ENCODE results near the gene GTF2F1. TPM values are rescaled to one million over a fixed set of nuclear protein-coding genes. Genes with fewer than 3 reads are reported as not detected.

Gene GTF2F1
- polyA plus RNA-seq, 1 of the 3 experiments (the other 2 are of a cell fraction) = 104 TPM

DNA sequence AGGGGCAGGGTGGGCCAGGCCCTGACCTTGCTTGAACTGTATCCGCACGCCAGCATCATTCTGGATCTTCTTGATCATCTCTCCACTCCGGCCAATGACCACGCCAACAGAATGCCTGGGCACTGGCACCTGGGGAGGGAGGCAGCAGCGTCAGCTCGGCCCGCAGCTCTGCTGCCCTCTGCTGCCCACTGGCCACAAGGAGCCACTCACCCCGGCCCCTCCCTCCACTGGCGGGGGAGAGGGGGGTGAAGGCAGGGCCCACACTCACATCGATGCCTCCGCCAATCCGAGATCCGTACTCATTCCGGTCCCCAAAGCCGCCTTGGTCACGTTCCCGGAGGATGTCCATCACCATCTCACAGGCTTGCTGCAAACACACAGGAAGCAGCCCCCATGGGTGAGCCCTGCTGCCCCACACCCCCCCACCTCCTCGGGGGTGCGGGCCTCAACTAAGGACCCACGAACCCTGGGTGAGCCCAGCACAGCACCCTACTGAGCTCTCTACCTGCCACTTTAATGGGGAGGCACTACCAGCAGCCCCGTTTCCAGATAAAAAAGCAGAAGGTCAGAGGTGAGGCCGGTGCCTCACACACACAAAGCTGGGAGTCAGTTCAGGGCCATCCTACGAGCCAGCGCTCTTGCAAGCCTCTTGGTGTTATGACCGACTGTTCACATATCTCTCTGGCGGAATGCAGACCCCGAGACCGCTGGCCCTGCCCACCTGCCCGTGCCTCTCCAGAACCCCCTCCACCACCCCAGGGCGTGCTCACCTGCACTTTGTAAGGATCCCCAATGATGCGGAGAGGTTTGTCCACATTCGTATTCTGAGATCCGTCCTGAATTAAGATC, 25.0 kb upstream of the GTF2F1 start:
- H3K79me2 ChIP-seq (ENCODE audit: insufficient read depth) = peaks cover 49% of the 10 kb centered on the region

More for the DNA sequence above, 25.0 kb upstream of the GTF2F1 start:
- peaks cover 27 to 84% of the 10 kb centered on the region in 2 experiments for H3K36me3 ChIP-seq (replicated peaks in 1 of 2; ENCODE audit: control insufficient read depth in 1 of 2, insufficient read depth in 2 of 2, low read length in 1 of 2)
- POLR2A ChIA-PET = no interaction called here
- 83% methylated on average over 14 of the region's 33 CpGs for WGBS (ENCODE audit: low lambda C conversion rate)
- no peak overlapping the region for H3K27ac ChIP-seq (ENCODE audit: low read depth in 2 of 2, low read length in 1 of 2)
- H3K4me3 ChIP-seq (ENCODE audit: low read depth in 2 of 2, low read length in 1 of 2) = no peak overlapping the region
- no peaks in the 10 kb centered on the region for H3K9me3 ChIP-seq
- no peaks in the 10 kb centered on the region for H3K27me3 ChIP-seq (ENCODE audit: insufficient read depth)
- no peak overlapping the region for H3K4me2 ChIP-seq
- CTCF ChIA-PET = interaction anchor here (0.6 to 1.5 kb wide), 2 partner anchors 25 to 98 kb away, joined by 3 read pairs; partner anchors contain the start of gene GTF2F1
- no peaks in the 10 kb centered on the region for H3K9me2 ChIP-seq
- TF ChIP-seq, protein P1, sequence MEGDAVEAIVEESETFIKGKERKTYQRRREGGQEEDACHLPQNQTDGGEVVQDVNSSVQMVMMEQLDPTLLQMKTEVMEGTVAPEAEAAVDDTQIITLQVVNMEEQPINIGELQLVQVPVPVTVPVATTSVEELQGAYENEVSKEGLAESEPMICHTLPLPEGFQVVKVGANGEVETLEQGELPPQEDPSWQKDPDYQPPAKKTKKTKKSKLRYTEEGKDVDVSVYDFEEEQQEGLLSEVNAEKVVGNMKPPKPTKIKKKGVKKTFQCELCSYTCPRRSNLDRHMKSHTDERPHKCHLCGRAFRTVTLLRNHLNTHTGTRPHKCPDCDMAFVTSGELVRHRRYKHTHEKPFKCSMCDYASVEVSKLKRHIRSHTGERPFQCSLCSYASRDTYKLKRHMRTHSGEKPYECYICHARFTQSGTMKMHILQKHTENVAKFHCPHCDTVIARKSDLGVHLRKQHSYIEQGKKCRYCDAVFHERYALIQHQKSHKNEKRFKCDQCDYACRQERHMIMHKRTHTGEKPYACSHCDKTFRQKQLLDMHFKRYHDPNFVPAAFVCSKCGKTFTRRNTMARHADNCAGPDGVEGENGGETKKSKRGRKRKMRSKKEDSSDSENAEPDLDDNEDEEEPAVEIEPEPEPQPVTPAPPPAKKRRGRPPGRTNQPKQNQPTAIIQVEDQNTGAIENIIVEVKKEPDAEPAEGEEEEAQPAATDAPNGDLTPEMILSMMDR (IDR thresholded peaks at IDR 0.05) = peak; percentile 57
- no peak for TF ChIP-seq FOXJ3 (CRISPR knock-in tag; IDR thresholded peaks at IDR 0.05)
- TF ChIP-seq, protein P2, sequence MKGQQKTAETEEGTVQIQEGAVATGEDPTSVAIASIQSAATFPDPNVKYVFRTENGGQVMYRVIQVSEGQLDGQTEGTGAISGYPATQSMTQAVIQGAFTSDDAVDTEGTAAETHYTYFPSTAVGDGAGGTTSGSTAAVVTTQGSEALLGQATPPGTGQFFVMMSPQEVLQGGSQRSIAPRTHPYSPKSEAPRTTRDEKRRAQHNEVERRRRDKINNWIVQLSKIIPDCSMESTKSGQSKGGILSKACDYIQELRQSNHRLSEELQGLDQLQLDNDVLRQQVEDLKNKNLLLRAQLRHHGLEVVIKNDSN (IDR thresholded peaks at IDR 0.05; ENCODE audit: borderline replicate concordance, low read depth) = no peak
- TF ChIP-seq, protein P3, sequence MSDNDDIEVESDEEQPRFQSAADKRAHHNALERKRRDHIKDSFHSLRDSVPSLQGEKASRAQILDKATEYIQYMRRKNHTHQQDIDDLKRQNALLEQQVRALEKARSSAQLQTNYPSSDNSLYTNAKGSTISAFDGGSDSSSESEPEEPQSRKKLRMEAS (IDR thresholded peaks at IDR 0.05; ENCODE audit: low read depth) = no peak
- no peak for TF ChIP-seq JUND (IDR thresholded peaks at IDR 0.05)
- TF ChIP-seq RAD21 (IDR thresholded peaks at IDR 0.05; ENCODE audit: low read length) = peak; percentile 50
- no peak for TF ChIP-seq RCOR1 (IDR thresholded peaks at IDR 0.05; ENCODE audit: low read length)
- TF ChIP-seq POLR2AphosphoS5 (IDR thresholded peaks at IDR 0.05; ENCODE audit: low read depth, low read length) = no peak
- TF ChIP-seq, protein P4, sequence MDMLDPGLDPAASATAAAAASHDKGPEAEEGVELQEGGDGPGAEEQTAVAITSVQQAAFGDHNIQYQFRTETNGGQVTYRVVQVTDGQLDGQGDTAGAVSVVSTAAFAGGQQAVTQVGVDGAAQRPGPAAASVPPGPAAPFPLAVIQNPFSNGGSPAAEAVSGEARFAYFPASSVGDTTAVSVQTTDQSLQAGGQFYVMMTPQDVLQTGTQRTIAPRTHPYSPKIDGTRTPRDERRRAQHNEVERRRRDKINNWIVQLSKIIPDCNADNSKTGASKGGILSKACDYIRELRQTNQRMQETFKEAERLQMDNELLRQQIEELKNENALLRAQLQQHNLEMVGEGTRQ (IDR thresholded peaks at IDR 0.05; ENCODE audit: borderline replicate concordance, low read depth, low read length) = no peak
- TF ChIP-seq, protein P5, sequence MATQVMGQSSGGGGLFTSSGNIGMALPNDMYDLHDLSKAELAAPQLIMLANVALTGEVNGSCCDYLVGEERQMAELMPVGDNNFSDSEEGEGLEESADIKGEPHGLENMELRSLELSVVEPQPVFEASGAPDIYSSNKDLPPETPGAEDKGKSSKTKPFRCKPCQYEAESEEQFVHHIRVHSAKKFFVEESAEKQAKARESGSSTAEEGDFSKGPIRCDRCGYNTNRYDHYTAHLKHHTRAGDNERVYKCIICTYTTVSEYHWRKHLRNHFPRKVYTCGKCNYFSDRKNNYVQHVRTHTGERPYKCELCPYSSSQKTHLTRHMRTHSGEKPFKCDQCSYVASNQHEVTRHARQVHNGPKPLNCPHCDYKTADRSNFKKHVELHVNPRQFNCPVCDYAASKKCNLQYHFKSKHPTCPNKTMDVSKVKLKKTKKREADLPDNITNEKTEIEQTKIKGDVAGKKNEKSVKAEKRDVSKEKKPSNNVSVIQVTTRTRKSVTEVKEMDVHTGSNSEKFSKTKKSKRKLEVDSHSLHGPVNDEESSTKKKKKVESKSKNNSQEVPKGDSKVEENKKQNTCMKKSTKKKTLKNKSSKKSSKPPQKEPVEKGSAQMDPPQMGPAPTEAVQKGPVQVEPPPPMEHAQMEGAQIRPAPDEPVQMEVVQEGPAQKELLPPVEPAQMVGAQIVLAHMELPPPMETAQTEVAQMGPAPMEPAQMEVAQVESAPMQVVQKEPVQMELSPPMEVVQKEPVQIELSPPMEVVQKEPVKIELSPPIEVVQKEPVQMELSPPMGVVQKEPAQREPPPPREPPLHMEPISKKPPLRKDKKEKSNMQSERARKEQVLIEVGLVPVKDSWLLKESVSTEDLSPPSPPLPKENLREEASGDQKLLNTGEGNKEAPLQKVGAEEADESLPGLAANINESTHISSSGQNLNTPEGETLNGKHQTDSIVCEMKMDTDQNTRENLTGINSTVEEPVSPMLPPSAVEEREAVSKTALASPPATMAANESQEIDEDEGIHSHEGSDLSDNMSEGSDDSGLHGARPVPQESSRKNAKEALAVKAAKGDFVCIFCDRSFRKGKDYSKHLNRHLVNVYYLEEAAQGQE (IDR thresholded peaks at IDR 0.05; ENCODE audit: low read depth, low read length) = no peak
- TF ChIP-seq GATA2 (CRISPR knock-in tag; IDR thresholded peaks at IDR 0.05) = no peak
- no peak for TF ChIP-seq TCF12 (IDR thresholded peaks at IDR 0.05)
- TF ChIP-seq TAF1 (IDR thresholded peaks at IDR 0.05; ENCODE audit: borderline replicate concordance, low read depth, low read length) = no peak
- TF ChIP-seq, protein P6, sequence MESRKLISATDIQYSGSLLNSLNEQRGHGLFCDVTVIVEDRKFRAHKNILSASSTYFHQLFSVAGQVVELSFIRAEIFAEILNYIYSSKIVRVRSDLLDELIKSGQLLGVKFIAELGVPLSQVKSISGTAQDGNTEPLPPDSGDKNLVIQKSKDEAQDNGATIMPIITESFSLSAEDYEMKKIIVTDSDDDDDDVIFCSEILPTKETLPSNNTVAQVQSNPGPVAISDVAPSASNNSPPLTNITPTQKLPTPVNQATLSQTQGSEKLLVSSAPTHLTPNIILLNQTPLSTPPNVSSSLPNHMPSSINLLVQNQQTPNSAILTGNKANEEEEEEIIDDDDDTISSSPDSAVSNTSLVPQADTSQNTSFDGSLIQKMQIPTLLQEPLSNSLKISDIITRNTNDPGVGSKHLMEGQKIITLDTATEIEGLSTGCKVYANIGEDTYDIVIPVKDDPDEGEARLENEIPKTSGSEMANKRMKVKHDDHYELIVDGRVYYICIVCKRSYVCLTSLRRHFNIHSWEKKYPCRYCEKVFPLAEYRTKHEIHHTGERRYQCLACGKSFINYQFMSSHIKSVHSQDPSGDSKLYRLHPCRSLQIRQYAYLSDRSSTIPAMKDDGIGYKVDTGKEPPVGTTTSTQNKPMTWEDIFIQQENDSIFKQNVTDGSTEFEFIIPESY (IDR thresholded peaks at IDR 0.05; ENCODE audit: borderline replicate concordance, low read depth) = no peak
- peak; percentile 43; the same call in 1 of the 2 replicates for TF ChIP-seq SMC3 (IDR thresholded peaks at IDR 0.05; ENCODE audit: low read depth, low read length)
- no peak for TF ChIP-seq FOXM1 (IDR thresholded peaks at IDR 0.05; ENCODE audit: low read depth)
- DNase-seq = peak; percentile 84
- H3K4me1 ChIP-seq (ENCODE audit: control insufficient read depth in 1 of 2, insufficient read depth in 2 of 2, low read depth in 1 of 2, low read length in 1 of 2) = peaks cover 1 to 4% of the 10 kb centered on the region in 2 experiments; a peak in 1 of 4 replicates
- peaks cover 55% of the 10 kb centered on the region for H4K20me1 ChIP-seq (ENCODE audit: insufficient read depth)
- no peak overlapping the region for H2AFZ ChIP-seq (ENCODE audit: low read depth)
- H3K9ac ChIP-seq = no peak overlapping the region
- H3F3A ChIP-seq (replicated peaks; ENCODE audit: insufficient read depth) = no peaks in the 10 kb centered on the region
